MCF 10A (cell line): ENCODE data around the gene ITGB3BP. TPM values are rescaled to one million over a fixed set of nuclear protein-coding genes. Genes with fewer than 3 reads are reported as not detected.

ENCODE experiments used
- BruUV-seq: library from RNA; stranded (reverse); fragments of 400-500 nt; replicated peaks from 2 replicates; lab custom pipeline; 2021; lab: Mats Ljungman, UMichigan
- CTCF ChIA-PET: fragments of 300-600 bp; sonication (Branson Sonifier 250); formaldehyde crosslinking; extraction: SDS; loops from one replicate; lab custom pipeline; 2021; ENCODE audit warnings: antibody characterized with exemption, inconsistent platforms; lab: Yijun Ruan, JAX
- POLR2A ChIA-PET: fragments of 300-600, 350-650 bp; sonication (Branson Sonifier 250); formaldehyde crosslinking; extraction: SDS; loops from one replicate; lab custom pipeline; 2020; ENCODE audit warnings: antibody characterized with exemption, inconsistent platforms; lab: Yijun Ruan, JAX
- DNase-seq: peaks from one replicate; pipeline ENCODE4 v3.0.0-alpha.2; 2018; ENCODE audit not compliant: unreplicated experiment
- H3K27ac Mint-ChIP-seq: one replicate; pipeline ENCODE4 v1.8.0; 2022; ENCODE audit warnings: mild to moderate bottlenecking, low read depth, mixed read lengths; ENCODE audit not compliant: unreplicated experiment
- H3K27me3 Mint-ChIP-seq: one replicate; pipeline ENCODE4 v1.8.0; 2022; ENCODE audit warnings: mixed read lengths; ENCODE audit not compliant: insufficient read depth, unreplicated experiment
- H3K36me3 Mint-ChIP-seq: one replicate; pipeline ENCODE4 v1.8.0; 2022; ENCODE audit warnings: mild to moderate bottlenecking, moderate library complexity, mixed read lengths; ENCODE audit not compliant: insufficient read depth, unreplicated experiment
- H3K4me1 Mint-ChIP-seq: one replicate; pipeline ENCODE4 v1.8.0; 2022; ENCODE audit warnings: mixed read lengths; ENCODE audit not compliant: insufficient read depth, unreplicated experiment
- H3K4me3 Mint-ChIP-seq: one replicate; pipeline ENCODE4 v1.8.0; 2022; ENCODE audit warnings: mild to moderate bottlenecking, moderate library complexity, mixed read lengths; ENCODE audit not compliant: unreplicated experiment
- H3K9me3 Mint-ChIP-seq: one replicate; pipeline ENCODE4 v1.8.0; 2022; ENCODE audit warnings: mixed read lengths; ENCODE audit not compliant: unreplicated experiment
- intact Hi-C: fragments of 100-400 bp; cut with micrococcal nuclease; formaldehyde crosslinking; loops from 2 replicates; pipeline ENCODE4 v1.14.1; 2022
- total RNA-seq: library from RNA; stranded (reverse); gene quantifications from 2 replicates; pipeline ENCODE4 v1.2.3, GENCODE V29; 2022
- TF ChIP-seq, protein P1 (sequence below): fragments of 200-600 bp; IDR thresholded peaks from one replicate; pipeline ENCODE4 v1.8.0; 2022; ENCODE audit warnings: antibody characterized with exemption, mild to moderate bottlenecking; ENCODE audit not compliant: unreplicated experiment

The ITGB3BP gene
- total RNA-seq, 1 experiment from 2014 or later = 31.8 TPM

DNA sequence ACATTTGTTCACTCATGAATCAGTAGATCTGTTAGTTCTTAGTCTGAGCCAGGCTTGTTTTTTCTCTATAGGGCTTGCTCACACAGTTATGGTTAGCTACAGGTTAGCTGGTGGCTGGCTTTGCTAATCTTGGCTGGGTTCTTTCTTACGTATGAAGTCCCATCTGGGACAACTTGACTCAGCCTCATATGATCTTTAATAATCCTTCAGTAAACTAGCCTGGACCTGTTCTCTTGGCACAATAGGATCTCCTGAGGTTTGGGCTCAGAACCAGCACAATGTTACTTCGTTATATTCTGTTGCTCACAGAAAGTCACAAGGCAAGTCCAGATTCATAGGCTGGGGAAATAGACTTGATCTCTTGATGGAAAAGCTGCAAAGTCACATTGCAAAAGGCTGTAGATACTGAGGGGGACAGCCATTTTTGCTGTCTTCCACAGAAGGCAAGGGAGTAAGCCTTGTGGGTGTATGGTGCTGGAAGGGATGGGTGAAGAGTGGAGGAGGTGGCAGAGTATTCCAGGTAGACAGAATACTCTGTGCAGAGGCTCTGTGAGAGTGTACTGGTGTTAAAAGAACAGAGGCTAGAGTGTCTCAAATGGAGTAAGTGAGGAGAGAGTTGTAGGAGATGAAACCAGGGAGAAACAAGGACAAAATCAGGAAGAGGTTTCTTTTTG lies 24.7 kb upstream of the ITGB3BP start:
- POLR2A ChIA-PET = interaction anchor here (0.6 to 3.6 kb wide), 15 partner anchors 9 to 1051 kb away, joined by 3 to 43 read pairs (median 4); partner anchors contain the start of genes EFCAB7, ITGB3BP and PGM1
- H3K4me3 Mint-ChIP-seq = peak overlapping the region; percentile 53
- H3K27me3 Mint-ChIP-seq = no peaks in the 10 kb centered on the region
- DNase-seq = peak; percentile 78
- no peaks in the 10 kb centered on the region for H3K9me3 Mint-ChIP-seq
- TSS peak; percentile 77 for BruUV-seq
- peaks cover 11% of the 10 kb centered on the region for H3K36me3 Mint-ChIP-seq
- H3K27ac Mint-ChIP-seq = peak overlapping the region; percentile 93
- peaks cover 17% of the 10 kb centered on the region for H3K4me1 Mint-ChIP-seq
- intact Hi-C loops = no loop called here
- CTCF ChIA-PET = interaction anchor here (0.6 to 2.0 kb wide), 3 partner anchors 9 to 11 kb away, joined by 3 to 11 read pairs (median 6); no protein-coding TSS in a partner anchor
- TF ChIP-seq, protein P1, sequence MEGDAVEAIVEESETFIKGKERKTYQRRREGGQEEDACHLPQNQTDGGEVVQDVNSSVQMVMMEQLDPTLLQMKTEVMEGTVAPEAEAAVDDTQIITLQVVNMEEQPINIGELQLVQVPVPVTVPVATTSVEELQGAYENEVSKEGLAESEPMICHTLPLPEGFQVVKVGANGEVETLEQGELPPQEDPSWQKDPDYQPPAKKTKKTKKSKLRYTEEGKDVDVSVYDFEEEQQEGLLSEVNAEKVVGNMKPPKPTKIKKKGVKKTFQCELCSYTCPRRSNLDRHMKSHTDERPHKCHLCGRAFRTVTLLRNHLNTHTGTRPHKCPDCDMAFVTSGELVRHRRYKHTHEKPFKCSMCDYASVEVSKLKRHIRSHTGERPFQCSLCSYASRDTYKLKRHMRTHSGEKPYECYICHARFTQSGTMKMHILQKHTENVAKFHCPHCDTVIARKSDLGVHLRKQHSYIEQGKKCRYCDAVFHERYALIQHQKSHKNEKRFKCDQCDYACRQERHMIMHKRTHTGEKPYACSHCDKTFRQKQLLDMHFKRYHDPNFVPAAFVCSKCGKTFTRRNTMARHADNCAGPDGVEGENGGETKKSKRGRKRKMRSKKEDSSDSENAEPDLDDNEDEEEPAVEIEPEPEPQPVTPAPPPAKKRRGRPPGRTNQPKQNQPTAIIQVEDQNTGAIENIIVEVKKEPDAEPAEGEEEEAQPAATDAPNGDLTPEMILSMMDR = no peak

DNA sequence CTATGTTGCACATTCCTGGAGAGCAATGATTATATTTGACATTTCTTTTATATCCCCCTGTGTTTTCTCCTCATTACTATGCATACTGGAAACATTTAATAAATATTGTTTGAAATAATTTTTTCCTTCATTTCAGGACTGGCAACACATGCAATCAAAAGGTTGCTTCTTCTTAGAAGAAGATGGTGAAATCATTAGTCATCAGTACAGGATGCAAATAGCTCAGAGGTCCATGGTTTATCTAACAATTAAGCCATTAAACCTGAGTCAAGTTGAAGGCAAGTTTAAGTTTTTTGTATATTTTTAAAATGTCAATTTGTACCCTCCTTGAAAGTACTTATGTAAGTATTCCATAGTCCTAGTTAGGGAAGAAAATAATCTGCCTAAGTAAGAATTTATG lies 22.8 kb upstream of the ITGB3BP start:
- Mint-ChIP-seq H3K4me1 (peaks cover 17% of the 10 kb centered on the region), H3K36me3 (peaks cover under 1% of the 10 kb centered on the region), H3K27me3 (no peaks in the 10 kb centered on the region), H3K27ac (peak overlapping the region; percentile 69), H3K9me3 (no peaks in the 10 kb centered on the region), H3K4me3 (no peak overlapping the region)
- intact Hi-C loops = no loop called here
- TF ChIP-seq, protein P1 = no peak
- POLR2A ChIA-PET = interaction anchor here (0.7 to 3.6 kb wide), 7 partner anchors 8 to 1236 kb away, joined by 3 to 43 read pairs (median 4); partner anchors contain the start of genes EFCAB7, ITGB3BP and PGM1
- peak; percentile 34 for DNase-seq
- no TSS peak for BruUV-seq
- CTCF ChIA-PET = interaction anchor here (0.9 to 1.2 kb wide), 2 partner anchors 23 to 704 kb away, joined by 3 to 6 read pairs; partner anchors contain the start of genes EFCAB7 and ITGB3BP

DNA sequence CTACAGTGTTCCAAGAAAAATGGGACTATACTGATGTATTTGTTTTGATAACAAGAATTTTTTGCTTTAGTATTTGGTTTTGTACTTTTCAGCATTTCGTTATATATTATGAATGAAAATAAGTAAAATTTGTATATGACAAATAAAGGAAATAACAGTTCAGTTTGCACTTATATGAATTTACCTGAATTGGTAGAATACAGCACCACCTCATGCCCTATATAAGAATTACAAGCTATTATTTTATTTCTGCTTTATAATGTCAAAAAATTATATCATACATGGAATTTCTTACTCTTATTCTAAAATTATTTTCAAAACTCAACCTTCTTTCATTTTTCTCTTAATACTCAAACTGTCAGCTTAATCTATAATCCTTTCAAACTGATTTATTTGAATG lies 14.9 kb upstream of the ITGB3BP start:
- ChIA-PET CTCF (interaction anchor here (0.5 to 2.4 kb wide), 23 partner anchors 14 to 698 kb away, joined by 3 to 19 read pairs (median 5); partner anchors contain the start of genes EFCAB7 and ITGB3BP), POLR2A (interaction anchor here (0.7 to 2.8 kb wide), 6 partner anchors 8 to 133 kb away, joined by 3 to 18 read pairs (median 4); partner anchors contain the start of genes EFCAB7 and ITGB3BP)
- Mint-ChIP-seq H3K27me3 (no peaks in the 10 kb centered on the region), H3K9me3 (no peaks in the 10 kb centered on the region), H3K27ac (no peak overlapping the region), H3K36me3 (peaks cover 27% of the 10 kb centered on the region), H3K4me1 (no peaks in the 10 kb centered on the region), H3K4me3 (no peak overlapping the region)
- DNase-seq = no peak
- TF ChIP-seq, protein P1 = peak; percentile 46
- BruUV-seq = no TSS peak
- intact Hi-C loops = loop anchor here (2.0 to 5.0 kb wide), 3 partner anchors 221 to 699 kb away; no protein-coding TSS in a partner anchor

DNA sequence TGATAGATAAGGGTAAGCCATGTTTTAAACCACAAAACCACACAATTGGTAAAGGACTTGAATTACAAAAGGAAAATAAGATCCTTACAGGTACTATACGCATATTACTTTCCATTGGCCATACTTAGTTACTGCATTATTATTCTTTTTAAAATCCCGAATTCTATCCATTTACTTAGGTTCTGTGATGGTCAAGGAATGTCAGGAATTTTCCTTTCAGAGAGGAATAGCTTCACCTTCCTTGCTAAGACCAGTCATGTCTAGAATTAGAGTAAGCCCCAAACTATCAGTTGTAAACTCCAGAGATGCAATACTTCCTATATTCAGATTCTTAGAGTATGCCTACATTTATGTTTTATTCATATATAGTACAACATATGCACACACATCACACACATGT lies 14.0 kb upstream of the ITGB3BP start:
- TF ChIP-seq, protein P1 = no peak
- no peak for DNase-seq
- H3K27ac Mint-ChIP-seq = no peak overlapping the region
- no peaks in the 10 kb centered on the region for H3K9me3 Mint-ChIP-seq
- intact Hi-C loops = loop anchor here (2.0 to 5.0 kb wide), 3 partner anchors 220 to 698 kb away; no protein-coding TSS in a partner anchor
- H3K27me3 Mint-ChIP-seq = no peaks in the 10 kb centered on the region
- no peaks in the 10 kb centered on the region for H3K4me1 Mint-ChIP-seq
- H3K4me3 Mint-ChIP-seq = no peak overlapping the region
- no TSS peak for BruUV-seq
- POLR2A ChIA-PET = interaction anchor here (0.9 to 1.5 kb wide), 3 partner anchors 9 to 83 kb away, joined by 4 to 6 read pairs (median 4); no protein-coding TSS in a partner anchor
- CTCF ChIA-PET = interaction anchor here (0.6 to 1.5 kb wide), 8 partner anchors 12 to 707 kb away, joined by 3 to 5 read pairs (median 3); no protein-coding TSS in a partner anchor
- peaks cover 32% of the 10 kb centered on the region for H3K36me3 Mint-ChIP-seq
